ENCODE measurements around the gene CDHR1. TPM values are rescaled to one million over a fixed set of nuclear protein-coding genes. Genes with fewer than 3 reads are reported as not detected.

The CDHR1 gene
- total RNA-seq: 1.5 and 3.9 TPM in 2 replicates

DNA sequence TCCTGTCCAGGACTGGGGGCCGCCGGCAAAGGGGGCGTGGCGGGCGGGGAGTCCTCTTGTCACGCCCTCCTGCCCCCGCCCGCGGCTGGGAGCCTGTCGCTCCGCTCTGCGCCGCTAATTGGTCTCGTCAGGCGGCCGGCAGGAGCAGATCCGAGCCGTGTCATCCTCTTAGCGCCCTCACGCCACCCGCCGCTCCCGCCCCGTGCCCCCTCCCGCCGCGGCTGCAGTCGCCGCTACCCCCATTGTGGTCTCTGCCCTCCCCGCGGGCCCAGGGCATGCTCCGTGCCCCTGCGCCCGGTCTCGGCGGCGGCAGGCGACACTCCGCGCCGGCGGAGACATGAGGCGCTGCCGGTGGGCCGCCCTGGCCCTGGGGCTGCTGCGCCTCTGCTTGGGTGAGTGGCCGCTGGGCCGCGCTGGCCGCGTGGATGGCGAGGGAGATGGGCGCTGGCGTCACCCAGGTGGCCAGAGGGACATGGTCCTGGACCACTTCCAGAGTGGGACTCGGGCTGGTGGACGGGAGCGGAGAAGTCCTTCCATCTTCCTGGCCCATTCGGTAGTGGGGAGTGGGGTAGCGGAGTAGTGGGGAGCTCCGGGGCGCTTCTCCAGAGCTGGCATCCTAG lies at the start of gene CDHR1:
Gene CDHR1 (plus strand): TSS at position 114 of the 620 bp plus-strand sequence. CDS start 224 bp downstream, at position 338.

DNA sequence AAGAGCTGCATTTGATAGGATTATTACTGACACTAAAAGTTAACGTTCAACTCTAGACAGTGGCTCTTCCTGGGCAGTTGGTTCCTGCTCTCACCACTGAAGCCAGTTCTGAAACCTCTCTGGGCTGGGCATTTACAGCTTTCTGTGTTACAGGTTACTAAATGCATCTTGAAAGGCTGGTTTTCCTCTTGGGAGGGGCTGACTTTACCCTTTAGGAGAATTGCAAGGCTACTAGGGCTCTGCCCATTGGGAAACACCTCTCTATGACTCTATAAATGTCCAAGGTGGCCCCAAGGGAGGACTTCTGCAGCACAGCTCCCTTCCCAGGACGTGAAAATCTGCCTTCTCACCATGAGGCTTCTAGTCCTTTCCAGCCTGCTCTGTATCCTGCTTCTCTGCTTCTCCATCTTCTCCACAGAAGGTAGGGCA lies 20.8 kb upstream of the CDHR1 start, which contains the start of gene GPR15LG:
Gene GPR15LG (plus strand): TSS at position 301 of the 429 bp plus-strand sequence. CDS start 51 bp downstream, at position 352.

DNA sequence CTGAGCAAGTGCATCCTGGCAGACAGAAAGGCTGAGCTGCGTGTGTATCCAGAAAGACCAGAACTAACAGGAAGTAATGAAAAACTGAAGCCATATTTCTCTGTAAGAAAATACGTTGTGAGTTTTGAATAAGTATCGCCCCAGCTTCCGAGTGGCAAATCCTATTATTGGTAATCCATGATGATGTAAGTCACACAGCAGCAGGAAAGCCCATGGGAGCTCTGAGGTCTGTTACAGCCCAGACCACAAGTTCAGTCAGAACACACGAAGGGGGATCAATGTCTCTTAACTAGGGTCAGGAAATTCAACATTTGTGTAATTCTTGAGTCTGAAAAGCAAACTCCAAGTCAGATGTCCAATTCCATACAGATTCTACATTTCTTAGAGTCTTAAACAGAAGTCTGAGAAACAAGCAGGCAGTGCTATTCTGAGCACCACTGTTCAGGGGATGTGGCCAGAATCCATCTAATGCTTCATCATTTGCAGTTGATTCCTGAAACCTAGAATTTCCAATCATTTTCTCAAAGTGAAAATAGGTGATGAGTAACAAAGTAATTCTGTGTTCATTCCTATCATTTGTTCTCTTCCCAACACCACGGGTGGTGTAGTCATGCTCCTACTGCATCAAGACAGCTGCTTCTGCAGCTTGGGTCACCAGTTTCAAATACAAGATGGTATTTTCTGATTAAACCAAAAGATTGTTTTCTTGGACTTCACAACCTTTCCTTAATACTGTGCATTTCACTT lies 31.3 kb downstream of the CDHR1 start, which contains the start of gene LRIT2:
Gene LRIT2 (minus strand): TSS at position 118 of the 747 bp plus-strand sequence. CDS start 24 bp downstream, at position 94.

DNA sequence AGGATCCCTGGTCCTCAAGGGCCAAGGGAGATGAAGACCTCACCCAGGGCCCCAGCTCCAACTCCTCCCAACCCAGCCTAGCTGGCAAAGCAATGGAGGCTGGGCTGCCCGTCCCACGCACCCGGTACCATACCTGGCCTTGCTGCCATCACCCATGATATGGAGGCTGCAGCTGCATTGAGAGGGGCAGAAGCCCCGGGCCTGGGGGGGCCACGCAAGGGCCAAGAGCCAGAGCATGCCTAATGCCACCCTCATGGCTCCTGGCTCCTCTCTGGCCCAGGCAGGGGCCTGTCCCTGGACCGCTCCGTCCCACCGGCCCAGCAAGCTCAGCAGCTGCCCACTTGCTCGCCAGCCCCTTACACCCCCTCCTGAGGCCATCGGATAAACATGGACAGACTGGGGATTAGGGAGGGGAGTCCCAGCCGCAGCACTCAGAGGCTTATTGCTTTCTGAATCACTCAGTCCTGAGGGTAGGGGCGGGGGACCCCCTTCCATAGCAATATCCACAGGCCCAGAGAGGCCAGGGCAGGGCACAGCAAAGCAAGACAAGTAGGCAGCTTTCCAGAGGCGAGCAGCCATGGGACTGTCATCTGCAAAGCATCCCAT lies 47.0 kb downstream of the CDHR1 start, which contains the start of gene LRIT1:
Gene LRIT1 (minus strand): TSS at position 362 of the 606 bp plus-strand sequence. CDS start 107 bp downstream, at position 255.

DNA sequence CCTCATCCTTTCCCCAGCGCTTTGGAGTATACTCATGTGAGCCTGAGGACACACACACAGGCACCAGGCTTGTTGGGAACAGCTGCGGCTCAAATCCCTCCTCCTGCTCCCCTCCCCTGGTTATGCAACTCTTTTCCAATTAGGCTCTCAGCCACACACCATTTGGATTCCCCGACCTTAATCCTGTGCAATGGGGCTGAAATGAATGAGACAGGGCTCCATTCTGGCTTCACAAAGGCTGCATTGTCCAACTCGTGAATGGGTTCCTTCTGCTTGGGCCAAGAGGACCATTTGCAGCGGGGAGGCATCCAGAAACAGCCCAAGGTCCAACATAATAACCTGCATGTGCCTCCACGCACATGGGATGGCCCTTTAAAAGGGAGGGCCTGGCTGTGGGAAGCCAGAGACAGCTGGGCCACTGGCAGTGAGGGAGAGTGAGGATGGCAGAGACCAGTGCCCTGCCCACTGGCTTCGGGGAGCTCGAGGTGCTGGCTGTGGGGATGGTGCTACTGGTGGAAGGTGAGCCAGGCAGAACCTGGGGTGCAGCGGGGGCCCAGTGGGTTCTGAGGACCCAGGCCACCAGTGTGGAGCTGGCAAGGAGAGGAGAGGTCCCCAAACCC lies 50.4 kb downstream of the CDHR1 start, which contains the start of gene RGR:
Gene RGR (plus strand): TSS at position 403 of the 620 bp plus-strand sequence. CDS start 38 bp downstream, at position 441.

Other genes starting within 250 kb of the CDHR1 start
- gene GHITM, start 55.0 kb upstream of the CDHR1 start, total RNA-seq: 151 and 159 TPM in 2 replicates
- gene GPR15LG, start 20.7 kb upstream of the CDHR1 start, total RNA-seq: 44.5 and 87.7 TPM in 2 replicates
- not detected in 2 replicates for gene LRIT2, start 31.0 kb downstream of the CDHR1 start, total RNA-seq
- gene LRIT1, start 47.0 kb downstream of the CDHR1 start, total RNA-seq: not detected in 2 replicates
- not detected in 2 replicates for gene RGR, start 50.5 kb downstream of the CDHR1 start, total RNA-seq
- gene CCSER2, start 134.1 kb downstream of the CDHR1 start, total RNA-seq: 13.8 and 18.4 TPM in 2 replicates